H9 (cell line): ENCODE results near the gene ARHGAP9. TPM values are rescaled to one million over a fixed set of nuclear protein-coding genes. Genes with fewer than 3 reads are reported as not detected.

ENCODE experiments used
- DNase-seq: peaks from one replicate; pipeline ENCODE4 v3.0.0-alpha.2; 2017
- H2AFZ ChIP-seq: one replicate; pipeline ENCODE4 v1.6.1; 2013; ENCODE audit warnings: mild to moderate bottlenecking, low read length, control low read depth, moderate library complexity
- H2AK5ac ChIP-seq: 2 replicates; pipeline ENCODE4 v1.6.1; 2013; ENCODE audit warnings: low read length, control low read depth, mixed read lengths; ENCODE audit not compliant: insufficient read length
- H2BK120ac ChIP-seq: one replicate; pipeline ENCODE4 v1.6.1; 2013; ENCODE audit warnings: low read depth, mild to moderate bottlenecking, low read length, control low read depth, inconsistent platforms; ENCODE audit not compliant: poor library complexity, severe bottlenecking
- H2BK12ac ChIP-seq: 2 replicates; pipeline ENCODE4 v1.6.1; 2013; ENCODE audit warnings: low read length, control low read depth, mixed read lengths, low read depth; ENCODE audit not compliant: insufficient read length
- H2BK15ac ChIP-seq: 2 replicates; pipeline ENCODE4 v1.6.1; 2013; ENCODE audit warnings: low read depth, low read length, control low read depth
- H2BK20ac ChIP-seq: one replicate; pipeline ENCODE4 v1.6.1; 2013; ENCODE audit warnings: low read depth, mild to moderate bottlenecking, low read length, control low read depth, inconsistent platforms; ENCODE audit not compliant: poor library complexity, severe bottlenecking
- H2BK5ac ChIP-seq: 2 replicates; pipeline ENCODE4 v1.6.1; 2013; ENCODE audit warnings: low read length, control low read depth, mixed read lengths; ENCODE audit not compliant: insufficient read length
- H3K14ac ChIP-seq: 2 replicates; pipeline ENCODE4 v1.6.1; 2013; ENCODE audit warnings: low read length, control low read depth; ENCODE audit not compliant: insufficient read depth
- H3K18ac ChIP-seq: 2 replicates; pipeline ENCODE4 v1.6.1; 2013; ENCODE audit warnings: low read depth, mild to moderate bottlenecking, mixed read lengths, low read length, control low read depth; ENCODE audit not compliant: insufficient read length
- H3K23ac ChIP-seq: 2 replicates; pipeline ENCODE4 v1.6.1; 2013; ENCODE audit warnings: low read length, control low read depth, mixed read lengths, low read depth; ENCODE audit not compliant: insufficient read length
- H3K23me2 ChIP-seq: 2 replicates; pipeline ENCODE4 v1.6.1; 2013; ENCODE audit warnings: low read depth, mild to moderate bottlenecking, mixed read lengths, low read length, control low read depth; ENCODE audit not compliant: insufficient read length, poor library complexity, severe bottlenecking
- H3K27ac ChIP-seq: 2 replicates; pipeline ENCODE4 v1.5.1; 2013; ENCODE audit warnings: low read length, control low read depth, mixed read lengths, low read depth; ENCODE audit not compliant: insufficient read length
- H3K27me3 ChIP-seq: 2 replicates; pipeline ENCODE4 v1.6.1; 2013; ENCODE audit warnings: low read length, control low read depth, inconsistent platforms; ENCODE audit not compliant: insufficient read depth
- H3K4ac ChIP-seq: 2 replicates; pipeline ENCODE4 v1.6.1; 2013; ENCODE audit warnings: low read depth, mild to moderate bottlenecking, control low read depth, inconsistent platforms, low read length, moderate library complexity
- H3K4me1 ChIP-seq: 2 replicates; pipeline ENCODE4 v1.6.1; 2013; ENCODE audit warnings: low read length, control low read depth, inconsistent platforms; ENCODE audit not compliant: insufficient read depth
- H3K4me2 ChIP-seq: 2 replicates; pipeline ENCODE4 v1.6.1; 2013; ENCODE audit warnings: low read length, control low read depth, mixed read lengths; ENCODE audit not compliant: insufficient read length, insufficient read depth
- H3K56ac ChIP-seq: 2 replicates; pipeline ENCODE4 v1.6.1; 2013; ENCODE audit warnings: low read depth, mild to moderate bottlenecking, mixed read lengths, low read length, control low read depth; ENCODE audit not compliant: insufficient read length
- H3K79me1 ChIP-seq: 2 replicates; pipeline ENCODE4 v1.6.1; 2013; ENCODE audit warnings: low read depth, mild to moderate bottlenecking, moderate library complexity, low read length, control low read depth, inconsistent platforms; ENCODE audit not compliant: insufficient read depth, poor library complexity, severe bottlenecking
- H3K79me2 ChIP-seq: 2 replicates; pipeline ENCODE4 v1.6.1; 2013; ENCODE audit warnings: low read length, control low read depth, inconsistent platforms; ENCODE audit not compliant: insufficient read depth
- H3K9ac ChIP-seq: 2 replicates; pipeline ENCODE4 v1.6.1; 2013; ENCODE audit warnings: low read length, control low read depth, mixed read lengths; ENCODE audit not compliant: insufficient read length; ENCODE audit errors: extremely low read depth
- H3K9me3 ChIP-seq: one replicate; pipeline ENCODE4 v1.6.1; 2013; ENCODE audit warnings: low read depth, low read length, inconsistent platforms; ENCODE audit not compliant: control insufficient read depth
- H3T11ph ChIP-seq: one replicate; pipeline ENCODE4 v1.6.1; 2013; ENCODE audit warnings: mild to moderate bottlenecking, low read length, control low read depth, inconsistent platforms
- H4K20me1 ChIP-seq: one replicate; pipeline ENCODE4 v1.6.1; 2013; ENCODE audit not compliant: control insufficient read depth, insufficient read length, insufficient read depth
- H4K5ac ChIP-seq: 2 replicates; pipeline ENCODE4 v1.6.1; 2013; ENCODE audit warnings: low read depth, mild to moderate bottlenecking, mixed read lengths, low read length, control low read depth; ENCODE audit not compliant: insufficient read length
- H4K8ac ChIP-seq: replicated peaks from 2 replicates; pipeline ENCODE4 v1.6.1; 2013; ENCODE audit warnings: low read length, control low read depth, mixed read lengths, low read depth; ENCODE audit not compliant: insufficient read length
- H4K91ac ChIP-seq: 2 replicates; pipeline ENCODE4 v1.6.1; 2013; ENCODE audit warnings: low read depth, mild to moderate bottlenecking, moderate library complexity, mixed read lengths, low read length, control low read depth; ENCODE audit not compliant: insufficient read length
- H3K27ac Mint-ChIP-seq, 3 experiments: 2 replicates in 2 of 3; 3 replicates in 1 of 3; pipeline ENCODE4 v1.8.0; 2020 to 2021; ENCODE audit warnings: mixed read lengths in 3 of 3, mild to moderate bottlenecking in 1 of 3, moderate library complexity in 1 of 3
- H3K27me3 Mint-ChIP-seq: 2 replicates; pipeline ENCODE4 v1.8.0; 2021; ENCODE audit warnings: low read depth, mild to moderate bottlenecking, moderate library complexity, mixed read lengths
- H3K36me3 Mint-ChIP-seq, 3 experiments: 2 replicates in 2 of 3; 3 replicates in 1 of 3; pipeline ENCODE4 v1.8.0; 2020 to 2021; ENCODE audit warnings: low read depth in 3 of 3, mixed read lengths in 3 of 3; ENCODE audit not compliant: insufficient read depth in 1 of 3
- H3K4me1 Mint-ChIP-seq, 2 experiments: 2 replicates each; pipeline ENCODE4 v1.8.0; 2020; ENCODE audit warnings: mixed read lengths in 2 of 2
- H3K4me3 Mint-ChIP-seq, 2 experiments: 2 replicates in 1 of 2; 3 replicates in 1 of 2; pipeline ENCODE4 v1.8.0; 2020 to 2021; ENCODE audit warnings: mild to moderate bottlenecking in 2 of 2, mixed read lengths in 2 of 2, moderate library complexity in 1 of 2
- H3K9me3 Mint-ChIP-seq, 2 experiments: 2 replicates in 1 of 2; 3 replicates in 1 of 2; pipeline ENCODE4 v1.8.0; 2020; ENCODE audit warnings: mild to moderate bottlenecking in 2 of 2, mixed read lengths in 2 of 2, moderate library complexity in 1 of 2
- WGBS: extraction: QIAGEN DNeasy Blood & Tissue Kit; methylation state at CpG from one replicate; pipeline ENCODE4 v1.1.7; 2013; ENCODE audit warnings: missing lambda C conversion rate, low lambda C conversion rate, mixed read lengths; ENCODE audit not compliant: insufficient read length; ENCODE audit errors: extremely low coverage; 5-methylcytosine and 5-hydroxymethylcytosine counted together
- total RNA-seq: library from RNA; stranded (reverse); gene quantifications from 2 replicates; pipeline ENCODE4 v1.2.1, GENCODE V29; 2021
- TF ChIP-seq, protein P1 (sequence below): fragments of 200-600 bp; sonication (generic); conservative IDR thresholded peaks from 3 replicates; pipeline ENCODE4 v1.8.0; 2021; ENCODE audit warnings: antibody characterized with exemption, mild to moderate bottlenecking

Gene ARHGAP9
- total RNA-seq, 1 experiment from 2014 or later, result 3.7 TPM

DNA sequence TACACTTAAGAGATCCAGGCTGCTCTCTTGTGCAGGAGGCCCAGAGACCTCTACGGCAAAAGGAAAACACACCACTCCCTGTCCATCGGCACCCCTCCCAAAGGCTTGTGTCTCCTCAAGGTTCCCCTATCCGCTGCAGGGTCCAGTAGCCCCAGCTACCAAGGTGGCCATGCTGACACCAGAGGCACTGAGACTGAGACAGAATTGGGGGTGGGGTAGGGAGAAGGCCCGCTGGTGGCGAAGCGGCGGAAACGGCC is 40.1 kb upstream of the ARHGAP9 start:
- Histone ChIP-seq H3K27ac (peak overlapping the region; percentile 90), H4K8ac (no peak overlapping the region), H3T11ph (no peak overlapping the region), H3K9ac (peak overlapping the region; percentile 94), H3K4me1 (peaks cover 3% of the 10 kb centered on the region; the same call in 1 of the 2 replicates), H3K79me2 (0 out of 2 replicates have a peak, but pooled peaks cover 1% of the 10 kb centered on the region), H3K79me1 (no peaks in the 10 kb centered on the region), H2BK12ac (no peak overlapping the region), H4K91ac (no peak overlapping the region), H2BK20ac (no peak overlapping the region), H4K20me1 (no peaks in the 10 kb centered on the region), H3K4ac (no peak overlapping the region), H2BK15ac (no peak overlapping the region), H4K5ac (no peak overlapping the region), H3K9me3 (no peaks in the 10 kb centered on the region), H2AFZ (no peak overlapping the region), H3K56ac (peak overlapping the region; percentile 31), H3K4me2 (peak overlapping the region; percentile 87), H3K27me3 (no peaks in the 10 kb centered on the region), H2BK120ac (no peak overlapping the region), H2BK5ac (no peak overlapping the region), H3K23ac (no peak overlapping the region), H3K18ac (peak overlapping the region; percentile 88), H3K14ac (peak overlapping the region; percentile 72), H3K23me2 (peaks cover 22% of the 10 kb centered on the region), H2AK5ac (no peak overlapping the region)
- Mint-ChIP-seq H3K36me3 (peaks cover 35 to 54% (median 53%) of the 10 kb centered on the region in 3 experiments), H3K9me3 (no peaks in the 10 kb centered on the region), H3K27ac (peak overlapping the region; percentile 88 to 99 (median 90)), H3K4me3 (peak overlapping the region; percentile 93 to 96), H3K4me1 (peaks cover 37 to 45% of the 10 kb centered on the region in 2 experiments), H3K27me3 (no peaks in the 10 kb centered on the region; the same call in 1 of the 2 replicates)
- WGBS, result no CpG with 5 or more reads among the region's 8 CpGs
- DNase-seq, result peak; percentile 74
- TF ChIP-seq, protein P1, sequence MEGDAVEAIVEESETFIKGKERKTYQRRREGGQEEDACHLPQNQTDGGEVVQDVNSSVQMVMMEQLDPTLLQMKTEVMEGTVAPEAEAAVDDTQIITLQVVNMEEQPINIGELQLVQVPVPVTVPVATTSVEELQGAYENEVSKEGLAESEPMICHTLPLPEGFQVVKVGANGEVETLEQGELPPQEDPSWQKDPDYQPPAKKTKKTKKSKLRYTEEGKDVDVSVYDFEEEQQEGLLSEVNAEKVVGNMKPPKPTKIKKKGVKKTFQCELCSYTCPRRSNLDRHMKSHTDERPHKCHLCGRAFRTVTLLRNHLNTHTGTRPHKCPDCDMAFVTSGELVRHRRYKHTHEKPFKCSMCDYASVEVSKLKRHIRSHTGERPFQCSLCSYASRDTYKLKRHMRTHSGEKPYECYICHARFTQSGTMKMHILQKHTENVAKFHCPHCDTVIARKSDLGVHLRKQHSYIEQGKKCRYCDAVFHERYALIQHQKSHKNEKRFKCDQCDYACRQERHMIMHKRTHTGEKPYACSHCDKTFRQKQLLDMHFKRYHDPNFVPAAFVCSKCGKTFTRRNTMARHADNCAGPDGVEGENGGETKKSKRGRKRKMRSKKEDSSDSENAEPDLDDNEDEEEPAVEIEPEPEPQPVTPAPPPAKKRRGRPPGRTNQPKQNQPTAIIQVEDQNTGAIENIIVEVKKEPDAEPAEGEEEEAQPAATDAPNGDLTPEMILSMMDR, result no peak
